Raji (cell line): Measurements from ENCODE around the gene COMMD7.

Experiments
- POLR2A ChIP-seq: IDR thresholded peaks from 2 replicates; pipeline ENCODE4 v1.6.1; 2011; ENCODE audit warnings: low read depth, low read length, control low read depth; ENCODE audit not compliant: insufficient read depth

Gene COMMD7

DNA sequence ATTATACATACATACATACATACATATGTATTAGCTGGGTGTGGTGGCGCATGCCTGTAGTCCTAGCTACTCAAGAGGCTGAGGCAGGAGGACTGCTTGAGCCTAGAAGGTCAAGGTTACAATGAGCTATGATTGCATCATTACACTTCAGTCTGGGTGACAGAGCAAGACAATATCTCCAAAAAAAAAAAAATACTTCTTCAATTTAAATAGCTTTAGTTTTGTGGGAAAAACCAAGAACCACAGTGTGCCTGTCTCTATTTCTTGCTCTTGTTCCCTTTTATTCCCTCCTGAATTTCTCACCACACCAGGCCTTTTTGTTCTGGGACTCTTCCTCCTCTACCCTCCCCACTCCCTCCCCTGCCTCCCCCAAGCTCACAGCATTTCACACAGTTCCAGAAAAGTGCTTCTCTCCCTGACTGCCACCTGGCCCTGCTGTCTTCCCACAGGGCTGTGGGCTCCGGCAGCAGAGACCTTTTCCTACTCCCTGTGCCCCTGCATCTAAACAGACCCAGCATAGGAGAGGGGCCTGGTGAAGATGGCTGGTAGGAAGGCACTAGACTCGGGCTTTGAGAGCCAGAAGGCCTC, 70.8 kb downstream of the COMMD7 start:
- no peak for TF ChIP-seq POLR2A

DNA sequence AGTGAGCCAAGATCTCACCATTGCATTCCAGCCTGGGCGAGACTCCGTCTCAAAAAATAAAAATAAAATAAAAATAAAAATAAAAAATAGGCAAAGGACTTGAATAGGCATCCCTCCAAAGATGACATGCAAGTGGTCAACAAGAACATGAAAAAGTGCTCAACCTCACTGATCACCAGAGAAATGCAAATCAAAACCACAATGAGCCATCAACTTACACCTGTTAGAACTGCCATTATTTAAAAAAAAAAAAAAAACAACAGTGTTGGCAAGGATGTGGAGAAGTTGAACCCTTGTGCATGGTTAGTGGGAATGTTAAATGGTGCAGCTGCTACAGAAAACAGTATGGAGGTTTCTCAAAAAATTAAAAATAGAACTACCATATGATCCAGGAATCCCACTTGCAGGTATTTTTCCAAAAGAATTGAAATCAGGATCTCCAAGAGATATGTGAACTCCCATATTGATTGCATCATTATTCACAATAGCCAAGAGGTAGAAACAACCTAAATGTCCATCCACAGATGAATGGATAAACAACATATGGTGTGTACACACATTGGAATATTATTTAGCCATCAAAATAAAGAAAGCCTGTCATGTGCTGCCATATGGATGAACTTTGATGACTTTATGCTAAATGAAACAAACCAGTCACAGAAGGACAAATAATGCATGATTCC, 72.4 kb downstream of the COMMD7 start:
- no peak for TF ChIP-seq POLR2A

DNA sequence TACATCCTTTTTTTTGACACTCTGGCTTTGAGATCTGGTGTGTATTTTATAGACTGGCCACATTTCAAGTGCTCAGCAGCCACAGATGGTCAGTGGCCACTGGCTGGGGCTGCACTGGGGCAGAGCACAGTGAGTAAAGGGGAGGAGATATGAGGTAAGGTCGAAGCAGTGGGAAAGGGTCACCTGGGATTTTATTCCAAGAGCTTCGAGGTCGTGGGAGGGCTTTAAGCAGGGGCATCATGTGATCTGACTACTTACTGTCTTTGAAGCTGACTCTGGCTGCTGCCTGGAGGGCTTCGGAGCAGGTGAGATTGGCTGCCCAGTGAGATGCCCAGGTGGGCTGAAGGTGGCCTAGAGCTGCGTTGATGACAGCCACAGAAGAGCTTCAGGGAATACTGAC, 76.2 kb downstream of the COMMD7 start:
- TF ChIP-seq POLR2A = no peak

DNA sequence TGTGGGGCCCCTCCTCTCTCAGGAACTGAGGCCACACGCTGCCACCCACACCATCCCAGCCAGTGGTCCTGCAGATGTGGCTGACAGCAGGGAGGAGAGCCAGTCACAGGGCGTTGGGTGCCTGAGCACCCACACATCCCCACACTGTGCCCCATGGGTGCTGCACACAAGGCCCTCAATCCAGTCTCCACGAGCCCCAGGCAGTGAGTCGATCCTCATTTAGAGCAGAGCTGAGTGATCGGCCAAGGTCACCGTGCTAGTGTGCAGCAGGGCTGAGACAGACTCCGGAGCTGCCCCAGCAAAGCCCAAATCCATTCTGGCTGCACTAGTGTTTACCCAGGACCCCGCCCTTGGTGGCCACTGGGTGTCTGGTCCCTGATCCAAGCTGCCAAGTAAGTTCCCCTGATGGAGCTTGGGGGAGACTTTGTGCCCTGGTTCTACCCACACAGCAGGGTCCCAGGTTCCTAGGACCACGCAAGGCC, 78.5 kb downstream of the COMMD7 start:
- TF ChIP-seq POLR2A = no peak

DNA sequence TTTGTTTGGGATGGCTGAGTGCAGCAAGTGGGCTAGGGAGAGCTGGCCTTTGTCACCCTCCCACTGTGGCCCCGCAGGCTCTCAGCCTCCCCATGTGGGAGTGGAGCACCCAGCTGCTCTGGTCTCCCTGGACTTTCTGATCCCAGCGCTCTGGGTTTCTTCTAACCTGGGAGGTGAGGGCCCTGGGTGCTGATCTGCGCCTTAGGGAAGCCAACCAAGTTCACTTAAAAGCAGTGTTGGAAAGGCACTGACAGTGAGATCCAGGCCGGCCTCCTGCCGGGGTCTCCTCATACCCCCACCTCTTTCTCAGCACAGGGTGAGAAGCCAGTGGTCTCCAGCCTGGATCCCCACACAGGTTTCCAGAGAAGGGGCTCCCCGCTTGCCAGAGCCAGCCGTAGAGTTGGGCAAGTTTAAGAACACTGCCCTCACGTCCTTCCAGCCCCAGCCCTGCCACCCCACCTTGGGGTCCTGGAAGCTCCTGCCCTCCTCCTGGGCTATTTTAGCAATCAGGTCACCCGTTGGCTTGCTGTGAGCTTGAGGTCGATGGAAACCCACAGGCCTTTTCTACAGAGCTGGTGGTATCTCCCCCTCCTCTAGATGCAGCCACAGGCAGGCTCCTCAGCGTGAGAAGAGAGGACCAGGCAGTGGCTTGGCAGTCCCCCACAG, 79.1 kb downstream of the COMMD7 start:
- no peak for TF ChIP-seq POLR2A

DNA sequence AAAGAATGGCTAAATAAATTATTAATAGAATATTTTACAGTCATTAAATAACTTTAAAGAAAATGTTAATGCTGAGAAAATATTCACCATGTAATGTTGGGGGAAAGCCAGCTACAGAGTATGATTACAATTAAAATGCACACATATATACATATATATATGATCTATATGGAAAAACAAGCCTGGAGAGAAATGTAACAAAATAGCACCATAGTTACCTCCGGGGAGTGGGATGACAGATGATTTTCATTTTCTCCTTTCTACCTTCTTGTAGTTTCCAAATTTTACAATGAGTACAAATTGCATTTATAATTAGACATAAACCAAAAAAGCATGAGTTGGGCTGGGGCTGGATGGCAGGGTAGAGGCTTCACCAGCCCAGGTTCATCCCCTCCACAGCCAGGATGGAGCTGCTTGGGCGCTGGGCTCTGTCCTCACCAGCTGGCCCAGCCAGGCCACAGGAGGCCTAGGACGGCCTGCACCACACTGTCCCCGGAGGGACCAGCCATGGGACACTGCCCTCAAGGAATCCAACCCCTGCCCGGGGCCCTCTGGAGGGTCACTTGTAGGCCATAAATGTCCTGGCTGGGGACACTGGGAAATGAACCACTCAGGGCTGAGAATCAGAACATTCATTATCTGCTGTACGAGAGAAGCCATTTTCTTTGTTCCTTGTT, 79.8 kb downstream of the COMMD7 start:
- TF ChIP-seq POLR2A = no peak

DNA sequence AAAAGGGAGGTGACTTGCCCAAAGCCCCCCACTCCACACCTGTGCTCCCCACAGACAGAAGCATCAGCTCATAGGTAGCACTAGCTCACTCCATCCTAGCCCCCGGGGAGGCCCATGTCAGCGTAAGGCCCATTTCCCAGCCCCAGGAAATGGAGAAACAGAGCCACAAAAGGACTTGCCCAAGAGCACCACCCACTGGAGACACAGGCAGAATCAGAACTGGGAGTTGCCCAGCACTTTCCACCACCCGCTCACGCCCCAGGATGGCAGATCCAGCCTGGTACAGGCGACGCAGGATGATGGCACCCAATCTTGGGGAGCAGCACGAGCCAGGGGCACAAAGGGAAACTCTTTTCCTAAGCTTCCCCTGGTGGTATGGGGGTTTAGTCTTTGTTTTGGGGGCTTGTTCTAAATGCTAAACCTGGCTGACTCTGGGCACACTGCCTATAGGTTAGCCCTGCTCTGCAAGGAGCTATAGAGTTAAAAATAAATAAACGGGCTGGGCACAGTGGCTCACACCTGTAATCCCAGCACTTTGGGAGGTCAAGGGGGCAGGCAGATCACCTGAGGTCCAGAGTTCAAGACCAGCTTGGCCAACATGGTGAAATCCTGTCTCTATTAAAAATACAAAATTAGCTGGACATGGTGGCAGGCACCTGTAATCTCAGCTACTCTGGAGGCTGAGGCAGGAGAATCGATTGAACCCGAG, 81.3 kb downstream of the COMMD7 start:
- TF ChIP-seq POLR2A = no peak

DNA sequence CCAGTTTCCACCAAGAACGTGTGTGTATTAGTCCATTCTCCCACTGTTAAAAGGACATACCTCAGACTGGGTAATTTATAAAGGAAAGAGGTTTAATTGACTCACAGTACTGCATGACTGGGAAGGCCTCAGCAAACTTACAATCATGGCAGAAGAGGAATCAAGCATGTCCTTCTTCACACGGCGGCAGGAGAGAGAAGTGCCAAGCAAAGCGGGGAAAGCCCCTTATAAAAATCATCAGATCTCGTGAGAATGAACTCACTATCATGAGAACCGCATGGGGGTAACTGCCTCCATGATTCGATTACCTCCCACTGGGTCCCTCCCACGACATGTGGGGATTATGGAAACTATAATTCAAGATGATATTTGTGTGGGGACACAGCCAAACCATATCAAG, 82.6 kb downstream of the COMMD7 start:
- TF ChIP-seq POLR2A = no peak

DNA sequence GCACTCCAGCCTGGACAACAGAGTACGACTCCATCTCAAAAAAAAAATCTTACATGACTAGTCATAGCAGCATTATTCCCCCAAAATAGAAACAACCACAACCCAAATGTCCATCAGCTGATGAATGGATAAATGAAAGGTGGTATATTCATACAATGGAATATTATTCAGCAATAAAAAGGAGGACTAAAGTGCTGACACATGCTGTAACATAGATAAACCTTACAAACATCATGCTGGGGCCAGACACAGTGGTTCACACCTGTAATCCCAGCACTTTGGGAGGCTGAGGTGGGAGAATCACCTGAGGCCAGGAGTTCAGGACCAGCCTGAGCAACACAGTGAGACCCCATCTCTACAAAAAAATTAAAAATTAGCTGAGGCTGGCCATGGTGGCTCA, 86.4 kb downstream of the COMMD7 start:
- TF ChIP-seq POLR2A = no peak

DNA sequence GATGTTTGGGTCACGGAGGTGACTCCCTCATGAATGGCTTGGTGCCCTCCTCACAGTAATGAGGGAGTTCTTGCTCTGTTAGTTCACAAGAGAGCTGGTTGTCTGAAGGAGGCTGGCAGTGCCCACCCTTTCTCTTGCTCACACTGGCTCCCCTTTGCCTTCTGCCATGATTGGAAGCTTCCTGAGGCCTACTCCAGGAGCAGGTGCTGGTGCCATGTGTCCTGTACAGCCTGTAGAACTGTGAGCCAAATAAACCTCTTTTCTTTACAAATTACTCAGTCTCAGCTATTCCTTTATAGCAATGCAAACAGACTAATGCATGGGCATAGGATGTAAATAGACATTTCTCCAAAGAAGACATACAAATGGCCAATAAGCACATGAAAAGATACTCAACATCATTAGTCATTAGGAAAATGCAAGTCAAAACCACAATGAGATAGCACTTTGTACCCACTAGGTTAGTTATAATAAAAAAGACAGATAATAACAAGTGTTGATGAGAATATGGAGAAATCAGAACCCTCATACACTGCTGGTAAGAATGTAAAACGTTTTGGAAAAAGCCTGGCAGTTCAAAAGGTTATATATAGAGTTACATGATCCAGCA, 87.3 kb downstream of the COMMD7 start:
- no peak for TF ChIP-seq POLR2A

DNA sequence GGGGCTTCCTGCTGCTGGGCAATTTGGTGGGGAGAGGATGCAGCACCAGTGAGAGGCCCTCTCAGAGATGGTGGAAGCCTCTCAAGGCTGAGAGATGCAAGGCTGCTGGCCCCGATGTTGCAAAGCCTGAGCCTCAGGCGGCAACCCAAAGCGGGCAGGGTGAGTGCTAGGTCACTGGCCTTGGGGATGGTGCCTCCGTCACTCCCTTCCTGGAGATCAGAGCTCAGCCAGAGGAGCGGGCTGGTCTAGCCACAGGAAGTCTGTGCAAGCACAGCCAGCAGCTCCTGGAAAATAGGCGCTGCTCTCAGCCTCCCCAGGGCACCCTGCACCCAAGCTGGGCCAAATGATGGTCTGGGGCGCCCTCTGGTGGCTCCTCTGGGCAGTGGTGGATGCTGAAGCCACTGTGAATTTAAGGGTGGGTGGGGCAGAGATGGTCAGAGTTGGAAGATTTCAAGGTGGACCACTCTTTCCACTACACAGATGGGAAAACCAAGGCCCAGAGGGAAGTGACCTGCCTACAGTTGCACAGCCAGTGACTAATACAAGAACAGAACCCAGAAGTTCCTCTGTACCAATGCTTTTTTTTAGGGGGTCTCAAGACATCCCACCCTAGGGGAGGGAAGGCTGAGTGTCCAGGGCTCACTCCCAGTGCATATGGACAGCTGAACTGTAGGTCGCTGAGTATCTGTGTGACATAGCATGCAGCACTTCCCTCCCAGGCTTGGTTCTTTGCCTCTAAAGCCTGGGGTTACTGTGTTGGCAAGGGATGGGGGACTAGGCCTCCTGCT, 90.3 kb downstream of the COMMD7 start:
- TF ChIP-seq POLR2A = no peak
